Stimulated activated CD4-positive, alpha-beta T cell treated with anti-CD3 and anti-CD28 coated beads, Interleukin-1b, Interleukin-23, amount 100 ng/mL, for 1 hour (primary cell): Measurements from ENCODE around the gene LYZL6.
"Not testable (repeated sequence)": the region's sequence is repeated elsewhere in the genome, so short reads cannot be mapped to it uniquely, and the experiment has no call there.

ENCODE experiments used
- DNase-seq, 2 donors: peaks; one replicate each; pipeline ENCODE4 v3.0.0-alpha.2; 2020; ENCODE audit warnings: low read depth in 2 of 2

LYZL6 gene

GRCh38 chr17:35906926-35907637 lies 36.4 kb downstream of the LYZL6 start:
- DNase-seq, result no peak

DNA sequence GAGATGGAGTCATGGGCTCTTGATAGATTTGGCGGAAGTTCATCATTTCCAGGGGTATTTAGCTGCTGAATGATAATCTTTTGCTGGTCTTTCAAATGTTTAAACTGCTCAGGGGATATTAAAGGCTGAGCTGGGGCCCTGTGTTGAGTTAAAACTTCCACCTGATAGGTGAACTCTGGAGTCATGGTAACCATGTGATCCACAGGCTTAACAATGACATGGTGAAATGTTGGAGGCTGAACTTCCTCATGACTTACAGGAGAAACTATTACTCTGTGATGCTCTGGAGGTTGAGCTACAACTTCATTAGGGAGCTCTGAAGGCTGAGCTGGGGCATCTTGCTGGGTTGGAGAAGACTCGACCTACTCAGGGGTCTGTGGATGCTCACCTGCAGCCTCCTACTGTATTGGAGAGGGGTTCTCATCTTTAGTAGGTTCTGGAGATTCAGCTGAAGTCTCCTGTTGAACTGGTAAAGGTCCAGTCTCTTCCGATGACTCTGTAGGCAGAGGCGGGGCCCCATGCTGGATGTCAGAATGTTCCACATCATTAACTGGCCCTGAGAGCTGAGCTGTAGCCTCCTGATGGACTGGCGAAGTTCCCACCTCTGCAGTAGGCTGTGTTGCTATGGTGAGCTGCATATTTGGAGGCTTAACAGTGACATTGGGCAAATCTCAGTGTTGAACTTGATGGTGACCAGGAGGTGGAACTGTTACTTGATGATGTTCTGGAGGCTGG lies 37.2 kb downstream of the LYZL6 start:
- DNase-seq, result no peak

GRCh38 chr17:35903451-35903850 lies 40.1 kb downstream of the LYZL6 start:
- no peak for DNase-seq

DNA sequence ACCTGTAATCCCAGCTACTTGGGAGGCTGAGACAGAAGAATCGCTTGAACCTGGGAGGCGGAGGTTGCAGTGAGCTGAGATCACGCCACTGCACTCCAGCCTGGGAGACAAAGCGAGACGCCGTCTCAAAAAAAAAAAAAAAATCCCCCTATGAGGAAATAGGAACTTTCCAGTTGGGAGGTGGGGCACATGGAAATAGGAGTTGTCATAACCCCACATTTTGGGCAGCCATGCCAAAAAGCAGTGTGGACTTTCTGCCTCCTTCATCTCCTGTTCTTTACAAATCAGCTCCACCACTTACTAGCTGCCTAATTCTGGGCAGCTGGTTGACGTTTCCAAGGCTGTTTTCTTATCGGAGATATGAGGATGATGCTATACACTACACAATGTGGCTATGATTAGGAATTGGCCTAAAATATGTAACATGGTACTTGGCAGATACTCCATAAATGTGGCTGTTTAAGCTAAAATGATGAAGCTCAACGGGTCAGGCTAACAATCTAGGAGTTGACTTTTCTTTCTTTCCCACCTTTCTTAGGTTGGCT lies 41.8 kb downstream of the LYZL6 start:
- DNase-seq, result no peak

GRCh38 chr17:35900708-35901480 lies 42.6 kb downstream of the LYZL6 start:
- no peak for DNase-seq

DNA sequence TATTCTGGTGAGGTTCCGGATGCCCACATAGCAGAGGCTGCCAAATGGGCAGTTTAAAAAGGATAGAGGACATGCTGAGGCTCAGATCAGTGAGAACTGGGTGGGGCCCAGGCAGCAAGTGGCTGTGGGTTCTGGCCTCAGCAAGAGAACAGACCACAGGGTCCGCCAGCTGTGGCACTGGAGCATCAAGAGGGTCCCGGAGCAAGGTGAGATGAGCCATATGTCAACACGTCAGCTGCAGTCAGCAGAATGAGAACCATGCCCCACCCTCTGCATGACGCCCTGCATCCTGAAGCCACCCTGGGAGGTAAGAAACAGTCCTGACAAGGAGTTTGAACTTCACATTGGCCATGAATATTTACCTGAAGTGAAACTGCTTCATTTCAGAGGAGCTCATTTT lies 43.2 kb downstream of the LYZL6 start:
- no peak for DNase-seq

GRCh38 chr17:35898283-35899070 lies 45.0 kb downstream of the LYZL6 start:
- no peak for DNase-seq

GRCh38 chr17:35897772-35898171 lies 45.7 kb downstream of the LYZL6 start:
- not testable (repeated sequence) for DNase-seq

DNA sequence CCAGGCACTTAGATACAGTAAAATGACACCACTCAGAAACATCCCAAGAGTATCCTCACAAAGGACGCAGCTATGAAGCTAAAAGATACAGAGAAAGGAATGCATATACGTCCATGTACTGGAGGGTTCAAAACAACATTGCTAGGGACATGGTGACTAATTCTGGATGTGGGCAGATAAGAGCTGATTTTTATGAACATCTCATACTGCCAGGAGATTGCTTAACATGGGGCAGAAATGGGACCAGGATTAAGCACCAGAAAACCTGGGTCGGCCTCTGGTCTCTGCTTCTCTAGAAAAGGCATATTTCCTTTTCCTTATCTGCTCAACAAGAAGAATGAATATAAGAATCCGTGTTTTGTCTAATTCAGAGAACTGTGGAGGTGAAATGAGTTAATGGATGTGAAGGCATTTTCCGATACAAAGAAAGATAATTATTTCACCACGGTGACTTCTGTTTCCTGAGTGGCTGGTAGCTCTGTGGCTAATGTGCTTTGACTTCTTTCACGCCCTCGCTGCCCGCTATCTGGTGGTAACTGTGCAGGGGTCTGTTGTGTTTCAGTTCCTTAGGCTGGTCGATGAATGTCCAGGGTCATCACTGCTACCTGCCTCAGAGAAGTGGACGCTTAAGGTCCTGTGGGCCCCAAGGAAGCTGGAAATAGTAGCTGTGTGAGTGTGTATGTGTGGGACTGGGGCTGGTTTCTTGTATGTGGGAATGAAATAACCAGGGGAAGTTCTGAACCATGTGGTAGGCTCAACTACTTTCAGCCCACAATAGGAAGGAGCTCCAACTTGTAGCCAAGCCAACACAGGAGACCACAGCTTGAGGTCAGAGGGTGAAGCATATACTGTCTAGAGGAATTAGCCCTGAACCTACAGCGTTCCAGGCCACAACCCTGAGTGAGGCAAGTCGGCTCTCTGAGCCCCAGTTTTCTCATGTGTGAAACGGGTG lies 47.6 kb downstream of the LYZL6 start:
- no peak for DNase-seq

- DNase-seq, result no peak
These were observed 49.3 kb downstream of the LYZL6 start for GRCh38 chr17:35894206-35894605.

DNA sequence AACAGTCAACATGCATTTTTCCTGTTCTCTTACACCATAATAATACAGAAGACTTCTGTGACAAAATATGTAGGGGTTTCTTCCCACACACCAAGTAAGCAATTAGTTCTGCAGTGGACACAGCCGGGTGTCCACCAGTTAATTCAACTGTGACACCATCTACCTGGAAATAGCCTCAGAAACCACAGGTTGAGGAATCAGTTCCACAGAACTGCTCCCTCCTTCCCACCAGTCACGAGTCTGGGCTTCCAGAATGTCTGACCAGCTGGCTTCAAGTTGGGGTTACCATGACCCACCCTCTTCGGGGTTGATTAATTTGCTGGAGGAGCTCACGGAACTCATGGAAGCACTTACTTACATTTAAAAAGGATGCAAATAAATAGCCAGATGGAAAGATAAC lies 49.8 kb downstream of the LYZL6 start:
- DNase-seq, result no peak

DNA sequence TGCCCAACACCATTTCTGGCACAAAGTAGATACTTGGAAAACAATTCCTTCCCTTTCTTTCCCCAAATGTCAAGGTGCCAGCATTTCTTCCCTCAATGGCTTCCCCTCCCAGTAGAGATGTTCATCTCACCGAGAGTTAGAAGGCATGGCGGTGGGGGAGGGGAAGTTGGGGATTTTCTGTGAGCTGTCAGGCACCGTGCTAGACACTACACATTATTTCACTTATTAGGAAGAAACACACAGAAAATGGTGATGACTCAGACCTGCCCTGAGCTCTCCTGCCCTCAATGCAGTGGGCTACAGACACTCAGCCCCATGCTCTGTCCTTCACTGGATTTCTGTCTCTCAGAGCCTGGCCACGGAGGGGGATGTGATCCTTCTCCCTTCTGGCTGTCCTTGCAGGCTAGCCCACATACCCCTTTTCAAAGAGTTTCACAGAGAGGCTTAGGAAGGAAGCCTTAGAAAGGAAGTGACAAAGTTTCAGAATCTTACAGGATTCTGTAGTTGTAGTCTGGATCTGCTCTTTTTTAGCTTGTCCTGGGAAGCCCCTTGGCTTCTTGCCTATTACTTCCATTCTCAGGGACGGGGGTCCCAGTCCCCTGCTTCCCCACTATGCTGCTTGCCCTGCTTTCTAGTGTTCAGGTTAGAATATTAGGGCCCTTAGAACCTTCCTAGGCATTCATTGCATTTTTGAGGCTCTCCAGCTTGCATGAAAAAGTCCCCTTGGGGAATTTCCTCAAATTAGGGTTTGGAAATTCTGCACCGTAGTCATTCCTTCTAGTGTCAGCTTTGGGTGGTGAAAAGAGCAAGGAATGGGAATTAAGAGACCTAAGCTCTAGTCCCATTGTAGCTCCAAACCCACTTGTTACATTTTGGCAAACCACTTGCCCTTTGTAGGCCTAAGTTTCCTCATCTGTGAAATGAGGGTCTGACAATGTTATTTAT lies 51.1 kb downstream of the LYZL6 start:
- DNase-seq, result peak in 1 of 2 donors; percentile 29

- no peak for DNase-seq
These were observed 52.2 kb downstream of the LYZL6 start for GRCh38 chr17:35891269-35891668.

- DNase-seq, result no peak
These were observed 52.7 kb downstream of the LYZL6 start for GRCh38 chr17:35890774-35891155.

DNA sequence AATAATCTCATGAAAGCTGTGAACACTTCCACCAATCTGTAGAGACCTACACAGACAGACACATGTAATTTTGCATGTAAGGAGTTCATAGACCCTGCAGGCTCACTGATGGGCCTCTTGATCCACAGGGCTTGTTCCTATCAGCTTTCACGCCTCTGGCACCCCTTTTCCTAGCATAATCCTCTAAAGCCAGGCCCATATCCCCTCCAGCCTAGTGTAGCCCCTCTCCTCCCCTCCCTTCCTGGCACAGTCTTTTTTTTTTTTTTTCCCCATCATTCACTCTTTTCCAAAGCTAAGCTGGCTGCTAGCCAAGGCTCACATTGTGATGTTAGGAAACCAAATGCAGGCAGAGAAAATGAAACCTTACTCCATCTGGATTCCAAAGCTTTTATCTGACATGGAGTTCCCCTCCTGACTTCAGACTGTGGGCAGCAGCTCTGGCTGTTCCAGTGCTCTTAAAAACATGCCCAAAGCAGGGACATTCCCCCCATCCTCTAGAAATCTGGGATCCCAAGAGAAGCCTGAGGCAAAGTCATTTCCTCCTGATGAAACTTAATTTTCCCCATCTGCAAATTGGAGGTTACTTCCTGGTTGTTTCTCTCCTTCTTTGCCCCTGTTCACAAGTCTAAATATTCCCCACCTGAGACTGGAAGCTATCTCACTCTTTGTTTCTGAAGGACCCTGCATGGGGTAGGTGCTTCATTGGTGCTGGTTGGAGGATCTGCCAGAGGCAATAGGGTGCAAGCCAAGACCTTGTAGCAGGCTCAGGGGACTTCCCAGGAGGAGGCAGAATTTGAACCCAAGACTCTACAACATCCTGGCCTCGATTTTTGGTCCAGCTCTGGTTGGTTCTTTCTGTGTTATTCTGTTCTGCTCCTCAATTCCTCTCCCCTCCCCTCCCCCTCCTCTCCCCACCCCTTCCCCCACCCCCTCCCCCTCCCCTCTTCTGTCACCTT lies 53.4 kb downstream of the LYZL6 start:
- no peak for DNase-seq

- DNase-seq, result no peak
These were observed 54.3 kb downstream of the LYZL6 start for GRCh38 chr17:35889241-35889640.
